Measurements from ENCODE around the gene DENND1A.

DENND1A gene

GRCh38 chr9:123555646-123556045, 374.3 kb downstream of the DENND1A start:
- TF ChIP-seq CTCF (IDR thresholded peaks at IDR 0.05; ENCODE audit: borderline replicate concordance, control extremely low read depth, extremely low read depth, insufficient read depth, missing control alignments) = no peak
- in situ Hi-C loops (cut with MboI; ENCODE audit: low sequenced_read_pairs, unreplicated experiment) = no loop called here
- no peak for DNase-seq (ENCODE audit: low spot score)

DNA sequence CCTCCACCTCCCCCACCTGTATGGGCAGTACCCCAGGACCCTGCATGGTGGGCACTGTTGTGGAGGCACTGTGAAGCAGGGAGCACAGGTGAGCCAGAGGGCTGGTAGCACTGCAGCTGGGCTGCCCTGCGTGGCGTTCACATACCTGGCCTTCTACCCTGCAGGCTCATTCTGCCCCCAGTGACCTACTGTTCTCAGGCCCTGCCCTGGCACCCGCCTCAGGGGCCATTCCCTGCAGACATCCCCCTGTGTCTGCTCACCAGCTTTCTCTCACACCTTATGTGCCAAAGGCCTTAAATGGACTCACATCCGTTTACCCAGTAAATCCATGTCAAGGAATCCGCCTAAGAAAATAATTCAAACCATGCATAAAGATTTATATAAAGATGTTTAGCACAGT, 377.4 kb downstream of the DENND1A start:
- in situ Hi-C loops (cut with MboI; ENCODE audit: low sequenced_read_pairs, unreplicated experiment) = no loop called here
- no peak for DNase-seq (ENCODE audit: low spot score)
- TF ChIP-seq CTCF (IDR thresholded peaks at IDR 0.05; ENCODE audit: borderline replicate concordance, control extremely low read depth, extremely low read depth, insufficient read depth, missing control alignments) = no peak

DNA sequence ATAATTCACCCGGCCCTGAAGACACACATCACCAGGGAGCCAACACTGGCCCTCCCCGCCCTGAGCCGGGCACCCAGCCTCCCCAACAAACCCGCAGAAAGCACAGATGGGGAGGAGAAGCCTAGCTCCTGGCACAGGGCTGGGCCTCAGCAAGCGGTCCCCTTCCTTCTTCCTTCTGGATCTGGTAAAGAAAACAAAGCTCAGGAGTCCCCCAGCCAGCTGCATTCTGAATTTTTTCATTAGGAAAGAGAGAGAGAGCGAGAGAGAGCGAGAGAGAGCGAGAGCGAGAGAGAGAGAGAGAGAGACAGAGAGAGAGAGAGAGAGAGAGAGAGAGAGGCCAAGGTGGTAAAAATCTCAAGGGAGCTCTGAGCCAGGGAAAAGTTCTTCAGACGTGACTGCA, 378.2 kb downstream of the DENND1A start:
- no peak for TF ChIP-seq CTCF (IDR thresholded peaks at IDR 0.05; ENCODE audit: borderline replicate concordance, control extremely low read depth, extremely low read depth, insufficient read depth, missing control alignments)
- in situ Hi-C loops (cut with MboI; ENCODE audit: low sequenced_read_pairs, unreplicated experiment) = no loop called here
- no peak for DNase-seq (ENCODE audit: low spot score)

DNA sequence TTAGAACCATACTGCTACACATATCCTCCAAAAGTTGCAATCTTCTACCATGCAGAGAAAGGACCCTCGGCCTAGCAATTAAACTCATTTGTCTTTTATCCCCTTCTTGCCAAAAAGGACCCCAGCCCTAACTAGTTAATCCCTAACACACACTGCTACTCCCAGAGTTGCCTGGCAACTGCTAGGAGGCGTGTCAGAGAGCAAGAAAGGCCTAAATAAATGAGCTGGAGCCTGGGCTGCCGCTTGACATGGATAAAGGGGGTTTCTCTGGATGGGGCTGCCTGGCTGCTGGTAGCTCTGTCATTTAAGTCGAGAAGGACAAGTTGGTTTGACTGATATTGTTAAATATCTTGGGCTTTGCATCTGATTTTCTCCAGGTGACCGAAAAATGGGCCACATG, 379.1 kb downstream of the DENND1A start:
- DNase-seq (ENCODE audit: low spot score) = no peak
- TF ChIP-seq CTCF (IDR thresholded peaks at IDR 0.05; ENCODE audit: borderline replicate concordance, control extremely low read depth, extremely low read depth, insufficient read depth, missing control alignments) = no peak
- in situ Hi-C loops (cut with MboI; ENCODE audit: low sequenced_read_pairs, unreplicated experiment) = no loop called here

DNA sequence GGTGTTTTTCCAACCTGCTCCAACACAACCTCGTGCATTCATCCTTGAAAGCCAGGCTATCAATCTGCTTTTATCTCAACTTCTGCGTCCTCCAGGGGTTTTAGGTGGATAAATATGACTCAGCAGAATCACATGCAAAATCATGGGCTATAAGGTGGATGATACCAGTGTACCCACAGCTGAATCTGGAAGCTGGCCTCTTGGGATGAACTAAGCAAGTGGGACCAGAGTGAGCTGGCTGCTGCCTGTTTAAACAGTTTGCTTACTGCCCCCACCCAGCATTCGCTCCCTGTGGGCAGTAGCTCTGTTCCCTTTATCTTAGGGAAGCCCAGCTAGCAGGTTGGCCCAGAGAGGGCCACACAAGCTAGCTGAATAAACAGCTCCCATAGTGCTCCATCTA, 379.9 kb downstream of the DENND1A start:
- no peak for DNase-seq (ENCODE audit: low spot score)
- in situ Hi-C loops (cut with MboI; ENCODE audit: low sequenced_read_pairs, unreplicated experiment) = no loop called here
- TF ChIP-seq CTCF (IDR thresholded peaks at IDR 0.05; ENCODE audit: borderline replicate concordance, control extremely low read depth, extremely low read depth, insufficient read depth, missing control alignments) = no peak

GRCh38 chr9:123548741-123549545, 381.0 kb downstream of the DENND1A start:
- TF ChIP-seq CTCF (IDR thresholded peaks at IDR 0.05; ENCODE audit: borderline replicate concordance, control extremely low read depth, extremely low read depth, insufficient read depth, missing control alignments) = no peak
- no peak for DNase-seq (ENCODE audit: low spot score)
- in situ Hi-C loops (cut with MboI; ENCODE audit: low sequenced_read_pairs, unreplicated experiment) = loop anchor here (25.0 kb wide), 1 partner anchor 463 kb away; the partner anchor contains the start of gene LHX2
